Activated CD4-positive, alpha-beta T cell treated with anti-CD3 and anti-CD28 coated beads, Interleukin-10, Interleukin-2, amounts not matched to agents 100 ng/mL and 50 ng/mL, durations not matched to agents 16 hours and 8 hours (primary cell): ENCODE results near the gene PRRG1.
"Not testable (repeated sequence)": the region's sequence is repeated elsewhere in the genome, so short reads cannot be mapped to it uniquely, and the experiment has no call there.

Experiments used
- DNase-seq: peaks from one replicate; pipeline ENCODE4 v3.0.0-alpha.2; 2020

The PRRG1 gene

GRCh38 chrX:37476571-37477170 lies 127.5 kb downstream of the PRRG1 start:
- no peak for DNase-seq

GRCh38 chrX:37484335-37484734 lies 135.2 kb downstream of the PRRG1 start:
- peak; percentile 40 for DNase-seq

- DNase-seq = no peak
Observed at GRCh38 chrX:37485429-37485828, 136.3 kb downstream of the PRRG1 start.

GRCh38 chrX:37487271-37487670 lies 138.1 kb downstream of the PRRG1 start:
- no peak for DNase-seq

- DNase-seq = no peak
Observed at GRCh38 chrX:37488323-37488722, 139.2 kb downstream of the PRRG1 start.

DNA sequence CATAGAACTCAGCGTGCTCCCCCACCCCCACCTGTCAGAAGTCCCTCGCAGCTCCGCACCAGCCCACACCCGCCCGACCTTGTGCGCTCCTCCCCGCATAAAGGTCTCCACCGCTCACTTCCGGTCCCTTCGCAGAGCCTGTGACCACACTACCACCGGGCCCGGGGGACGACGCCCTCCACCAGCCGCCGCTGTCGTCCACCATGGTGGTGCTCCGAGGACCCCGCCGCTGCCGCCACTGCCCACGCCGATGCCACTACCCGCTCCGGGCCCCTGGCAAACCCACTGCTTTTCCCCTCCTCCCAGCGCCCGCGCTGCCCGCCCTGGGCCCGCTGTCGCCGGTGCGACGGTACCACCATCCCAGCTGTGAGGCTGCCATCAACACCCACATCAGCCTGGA lies 142.5 kb downstream of the PRRG1 start:
- DNase-seq = no peak

DNA sequence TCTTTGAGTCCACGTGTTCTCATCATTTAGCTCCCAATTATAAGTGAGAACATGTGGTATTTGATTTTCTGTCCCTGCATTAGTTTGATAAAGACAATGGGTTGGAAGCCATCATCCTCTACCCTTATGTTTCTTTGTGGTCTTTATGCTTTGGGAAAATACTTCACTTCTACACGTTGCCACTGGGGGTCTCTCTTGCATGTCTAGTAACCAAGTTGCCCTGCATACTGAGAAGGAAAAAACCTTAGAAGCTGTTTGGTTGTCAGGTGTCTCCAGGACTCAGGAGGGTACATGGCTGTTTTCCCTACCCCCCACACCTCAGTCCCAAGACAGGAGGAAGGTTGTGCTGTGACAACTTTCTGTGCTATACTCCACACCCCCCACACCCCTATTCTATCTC lies 146.6 kb downstream of the PRRG1 start:
- not testable (repeated sequence) for DNase-seq

DNA sequence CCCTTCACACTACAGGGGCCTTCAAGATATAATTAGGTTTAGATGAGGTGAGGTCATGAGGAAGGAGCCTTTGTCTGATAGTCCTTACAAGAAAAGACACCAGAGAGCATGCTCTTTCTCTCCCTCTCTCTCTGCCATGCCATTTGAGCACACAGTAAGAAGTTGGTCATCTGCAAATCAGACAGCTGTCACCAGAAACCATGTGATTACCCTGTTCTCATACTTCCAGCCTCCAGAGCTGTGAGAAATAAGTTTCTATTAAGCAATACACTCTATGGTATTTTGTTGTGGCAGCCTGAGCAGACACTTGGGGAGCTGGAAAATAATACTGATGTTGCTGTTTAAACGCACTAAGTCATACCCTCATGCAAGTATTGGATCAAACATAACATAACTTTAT lies 148.0 kb downstream of the PRRG1 start:
- not testable (repeated sequence) for DNase-seq

DNA sequence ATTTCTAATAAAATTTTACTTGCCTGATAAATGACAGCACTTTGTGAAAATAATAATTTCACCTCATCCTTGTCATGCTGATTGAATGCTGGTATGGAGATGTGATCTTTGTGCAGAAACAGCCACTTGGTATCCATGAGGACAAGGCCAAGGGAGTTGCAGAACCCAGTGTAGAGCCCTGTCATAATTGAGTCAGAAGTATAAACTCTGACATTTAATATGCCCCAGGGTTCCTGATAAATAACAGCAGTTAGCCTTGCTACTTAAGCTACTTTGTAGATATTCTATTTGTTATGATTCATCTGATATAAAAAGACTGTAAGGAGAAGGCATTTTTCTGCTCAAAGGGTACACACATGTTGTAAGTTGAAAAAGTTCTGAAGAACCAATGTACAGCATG lies 149.2 kb downstream of the PRRG1 start:
- not testable (repeated sequence) for DNase-seq

DNA sequence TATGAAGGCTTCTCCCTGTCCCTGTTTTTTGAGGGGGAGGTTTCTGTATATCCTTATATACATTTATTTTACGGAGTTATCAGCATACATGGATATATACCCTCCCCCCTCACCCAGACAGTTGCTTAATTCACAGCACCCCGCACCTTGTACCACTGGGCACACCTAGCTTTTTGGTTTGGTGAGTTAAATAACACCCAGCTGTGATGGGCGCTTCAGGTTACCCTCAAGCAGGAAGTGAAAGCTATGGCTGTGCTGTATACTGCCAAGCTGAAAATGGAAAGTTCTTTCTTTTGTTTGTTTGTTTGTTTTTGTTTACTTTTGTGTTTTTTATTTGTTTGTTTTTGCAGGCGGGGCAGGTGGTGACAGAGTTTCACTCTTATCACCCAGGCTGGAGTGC lies 150.5 kb downstream of the PRRG1 start:
- DNase-seq = not testable (repeated sequence)

- DNase-seq = no peak
Observed at GRCh38 chrX:37504991-37505390, 155.8 kb downstream of the PRRG1 start.
